ENCODE measurements around the gene FBXO42.
"Not testable (repeated sequence)": the region's sequence is repeated elsewhere in the genome, so short reads cannot be mapped to it uniquely, and the experiment has no call there.

The FBXO42 gene

DNA sequence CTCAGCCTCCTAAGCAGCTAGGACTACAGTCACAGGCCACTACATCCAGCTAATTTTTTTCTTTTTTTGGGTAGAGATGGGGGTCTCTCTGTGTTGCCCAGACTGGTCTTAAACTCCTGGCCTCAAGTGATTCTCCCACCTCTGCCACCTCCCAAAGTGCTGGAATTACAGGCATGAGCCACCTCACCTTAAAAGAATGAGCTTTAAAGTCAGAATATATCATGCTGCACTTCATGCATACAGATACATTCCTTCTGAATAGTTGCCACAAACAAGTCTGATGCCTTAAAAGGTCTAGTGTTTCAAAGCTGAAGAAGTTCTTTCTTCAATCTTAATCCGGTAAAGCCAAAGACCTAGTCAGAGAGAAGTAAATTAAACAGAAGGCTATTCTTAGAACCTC is 91.5 kb downstream of the FBXO42 start:
- DNase-seq (ENCODE audit: low spot score), result no peak

GRCh38 chr1:16258591-16259135 is 93.6 kb downstream of the FBXO42 start:
- DNase-seq (ENCODE audit: low spot score), result no peak

- DNase-seq (ENCODE audit: low spot score), result no peak
Observed at GRCh38 chr1:16257968-16258367, 94.3 kb downstream of the FBXO42 start.

GRCh38 chr1:16257556-16257955 is 94.7 kb downstream of the FBXO42 start:
- not testable (repeated sequence) for DNase-seq (ENCODE audit: low spot score)

GRCh38 chr1:16256478-16256877 is 95.8 kb downstream of the FBXO42 start:
- DNase-seq (ENCODE audit: low spot score), result no peak

DNA sequence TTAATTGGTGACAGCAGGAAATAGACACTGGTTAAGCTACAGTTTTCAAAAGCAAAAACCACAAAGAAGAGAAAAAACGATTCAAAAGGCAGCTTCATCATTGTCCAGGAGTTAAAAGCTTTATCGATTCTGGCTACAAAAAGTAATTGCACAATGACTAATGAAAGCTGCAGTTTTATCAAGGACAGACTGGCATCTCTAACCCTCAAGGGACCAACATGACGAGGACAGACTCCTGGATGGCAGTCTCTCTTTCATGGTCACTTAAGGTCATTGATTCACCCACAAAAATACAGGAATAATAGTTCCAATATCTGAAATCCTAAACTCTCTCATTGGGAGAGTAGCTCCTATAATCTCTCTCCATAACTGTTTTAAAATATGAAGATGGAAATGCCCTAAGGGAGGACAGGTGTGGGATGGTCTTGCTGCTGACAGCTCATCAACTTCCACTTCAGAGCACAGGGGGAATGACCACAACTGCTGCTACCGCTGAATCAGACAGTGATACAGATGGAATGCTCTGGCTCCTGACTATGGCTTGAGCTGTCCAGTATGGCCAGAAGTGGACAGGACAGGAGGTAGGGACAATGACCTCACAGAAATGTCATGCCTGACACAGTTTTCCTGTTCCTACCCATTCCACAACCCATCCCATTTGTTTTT is 97.9 kb downstream of the FBXO42 start:
- no peak for DNase-seq (ENCODE audit: low spot score)

GRCh38 chr1:16253332-16253922 is 98.9 kb downstream of the FBXO42 start:
- DNase-seq (ENCODE audit: low spot score), result no peak

- no peak for DNase-seq (ENCODE audit: low spot score)
Observed at GRCh38 chr1:16252912-16253311, 99.4 kb downstream of the FBXO42 start.

- DNase-seq (ENCODE audit: low spot score), result no peak
Observed at GRCh38 chr1:16251381-16251780, 100.9 kb downstream of the FBXO42 start.

- no peak for DNase-seq (ENCODE audit: low spot score)
Observed at GRCh38 chr1:16250524-16251251, 101.6 kb downstream of the FBXO42 start.

DNA sequence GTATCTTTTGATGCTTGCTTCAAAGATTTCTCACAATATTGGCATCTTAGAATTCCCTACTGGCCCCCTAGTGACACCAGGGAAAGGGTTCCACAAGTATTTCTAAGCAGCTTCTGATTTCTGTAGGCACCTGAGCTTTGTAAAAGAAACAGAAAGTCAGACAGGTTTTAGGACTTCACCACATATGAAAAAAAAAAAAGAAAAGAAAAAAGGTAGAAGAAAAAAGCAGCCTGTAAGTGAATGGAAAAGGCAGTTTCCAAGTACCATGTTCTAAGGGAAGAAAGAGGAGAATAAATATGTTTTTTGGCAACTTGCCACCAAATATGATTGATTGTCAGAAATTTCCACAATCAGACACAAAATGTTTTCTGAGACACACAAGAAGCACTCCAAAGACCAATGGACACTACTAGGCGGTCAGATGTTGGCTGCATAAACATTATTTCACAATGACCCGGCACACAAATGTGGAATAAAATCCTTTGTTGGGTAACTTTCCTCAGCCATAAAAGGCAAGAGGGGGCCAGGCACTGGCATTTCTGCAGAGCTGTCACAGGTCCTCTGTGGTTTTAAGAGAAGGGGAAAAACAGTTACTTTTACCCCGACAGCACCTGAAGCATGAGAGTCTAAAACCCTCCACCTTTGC is 102.6 kb downstream of the FBXO42 start:
- peak; percentile 57 for DNase-seq (ENCODE audit: low spot score)

DNA sequence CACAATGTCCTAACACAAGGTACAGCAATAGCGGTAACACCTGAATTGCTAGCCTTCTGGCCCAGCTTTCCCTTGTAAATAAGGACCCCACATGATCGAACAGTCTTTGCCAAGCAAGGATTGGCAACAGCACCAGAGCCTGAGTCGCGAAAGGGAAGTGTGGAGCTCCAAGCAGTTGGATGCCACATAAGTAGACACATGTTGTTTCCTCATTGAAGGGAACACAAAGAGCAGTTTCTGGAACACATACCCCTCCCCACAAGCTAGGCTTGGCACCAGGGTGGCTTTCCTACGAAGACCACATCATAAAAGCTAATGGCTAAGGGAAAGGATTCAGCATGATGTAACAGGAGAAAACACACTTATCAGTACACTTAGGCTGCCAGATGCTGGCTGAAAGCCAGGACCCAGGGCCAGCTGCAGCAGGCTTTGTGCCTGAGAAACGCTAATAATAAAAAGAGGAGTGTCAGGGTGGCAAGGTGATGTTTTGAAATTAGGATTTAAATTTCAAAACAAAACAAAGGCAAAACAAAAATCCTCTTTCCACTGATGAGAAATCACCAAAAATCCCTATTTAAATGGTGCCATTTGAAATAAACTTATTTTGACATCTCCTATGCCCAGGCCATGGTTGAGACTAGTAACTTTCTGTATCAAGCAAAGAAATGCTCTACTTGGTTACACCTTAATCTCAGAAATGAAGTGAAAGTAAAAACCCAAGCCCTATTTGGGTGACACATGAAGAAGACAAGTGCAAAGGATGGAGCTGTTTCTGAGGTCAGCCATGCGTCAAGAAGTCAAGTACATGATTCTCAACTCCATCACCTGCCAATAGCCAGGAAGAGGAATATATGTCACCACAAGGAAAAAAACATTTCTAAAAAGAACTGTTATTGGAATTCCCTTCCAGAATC is 103.4 kb downstream of the FBXO42 start:
- peak; percentile 96 for DNase-seq (ENCODE audit: low spot score)

DNA sequence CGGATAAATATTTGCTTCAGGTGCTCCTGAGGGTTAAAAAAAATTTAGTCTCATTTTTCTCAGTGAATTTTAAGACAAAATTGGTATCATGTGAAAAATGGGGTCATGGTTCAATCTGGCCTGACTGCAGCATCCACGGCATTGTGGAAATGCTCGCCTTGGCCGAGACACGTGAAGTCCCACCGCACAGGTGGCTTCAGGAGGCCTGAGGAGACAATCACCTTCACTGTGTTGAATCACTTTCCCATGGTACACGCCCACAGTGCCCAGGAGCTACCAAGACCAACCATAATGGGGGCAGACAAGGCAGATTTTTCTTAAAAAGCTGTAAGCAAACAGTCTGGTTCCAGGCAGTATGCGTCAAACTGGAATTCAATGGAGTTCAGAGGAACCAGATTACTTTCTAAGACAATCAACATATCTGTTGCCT is 104.3 kb downstream of the FBXO42 start:
- no peak for DNase-seq (ENCODE audit: low spot score)

- DNase-seq (ENCODE audit: low spot score), result no peak
Observed at GRCh38 chr1:16247441-16247840, 104.8 kb downstream of the FBXO42 start.

DNA sequence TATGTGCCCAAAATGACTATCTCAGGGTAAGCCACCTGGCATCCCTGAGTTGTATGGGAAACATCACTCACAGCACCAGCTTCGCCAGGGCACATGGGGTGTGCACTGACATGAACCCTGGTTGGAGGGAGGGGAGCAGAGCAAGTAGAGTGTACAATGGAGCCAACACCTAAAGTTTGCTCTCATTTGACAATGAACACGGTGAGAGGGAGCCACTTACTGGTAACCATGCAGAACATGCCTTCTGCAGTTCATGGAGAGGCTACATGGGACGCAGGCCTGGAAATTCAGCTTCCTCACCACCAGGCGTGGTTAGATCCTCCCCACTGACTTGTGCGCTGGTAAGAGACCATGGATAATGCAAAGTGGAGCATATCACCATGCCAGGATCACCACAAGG is 105.3 kb downstream of the FBXO42 start:
- DNase-seq (ENCODE audit: low spot score), result peak; percentile 25

DNA sequence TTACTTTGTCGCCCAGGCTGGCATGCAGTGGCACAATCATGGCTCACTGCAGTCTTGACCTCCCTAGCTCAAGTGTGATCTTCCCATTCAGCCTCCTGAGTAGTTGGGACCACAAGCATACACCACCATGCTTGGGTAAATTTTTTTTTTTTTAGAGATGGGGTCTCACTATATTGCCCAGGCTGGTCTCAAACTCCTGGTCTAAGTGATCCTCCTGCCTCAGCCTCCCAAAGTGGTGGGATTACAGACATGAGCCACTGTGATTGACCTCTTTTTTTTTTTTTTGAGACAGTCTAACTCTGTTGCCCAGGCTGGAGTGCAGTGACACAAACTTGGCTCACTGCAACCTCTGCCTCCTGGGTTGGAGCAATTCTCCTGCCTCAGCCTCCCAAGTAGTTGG is 106.0 kb downstream of the FBXO42 start:
- DNase-seq (ENCODE audit: low spot score), result not testable (repeated sequence)

DNA sequence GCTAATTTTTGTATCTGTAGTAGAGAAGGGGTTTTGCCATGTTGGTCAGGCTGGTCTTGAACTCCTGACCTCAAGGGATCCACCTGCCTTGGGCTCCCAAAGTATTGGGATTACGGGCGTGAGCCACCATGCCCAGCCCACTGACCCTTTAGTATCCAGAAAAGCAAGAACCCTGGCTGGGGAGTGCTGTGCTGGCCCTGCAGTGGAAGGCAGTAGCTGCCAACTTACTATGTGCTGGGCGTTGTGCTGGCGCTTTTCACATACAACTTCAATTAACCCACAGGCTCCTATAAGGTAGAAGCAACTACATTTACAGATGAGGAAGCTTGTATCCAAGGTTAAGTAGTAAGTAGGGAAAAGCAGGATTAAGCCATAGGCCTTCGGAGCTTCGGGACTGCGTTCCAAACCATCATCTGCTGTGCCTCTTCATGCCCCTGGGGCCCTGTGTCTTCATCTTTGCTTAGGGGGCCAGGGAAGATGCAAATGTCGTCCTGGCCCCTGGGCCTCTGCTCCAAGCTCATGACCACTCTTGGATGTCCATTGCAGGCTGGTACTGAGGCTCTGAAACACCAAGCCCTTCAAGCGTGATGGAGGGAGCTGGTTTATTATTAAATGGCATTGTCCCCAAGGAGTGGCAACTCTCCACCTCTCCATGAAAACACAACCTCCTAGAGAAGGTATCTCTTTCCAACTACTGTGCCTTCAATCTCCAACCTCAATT is 106.6 kb downstream of the FBXO42 start:
- no peak for DNase-seq (ENCODE audit: low spot score)

GRCh38 chr1:16244650-16245285 is 107.5 kb downstream of the FBXO42 start:
- DNase-seq (ENCODE audit: low spot score), result no peak

DNA sequence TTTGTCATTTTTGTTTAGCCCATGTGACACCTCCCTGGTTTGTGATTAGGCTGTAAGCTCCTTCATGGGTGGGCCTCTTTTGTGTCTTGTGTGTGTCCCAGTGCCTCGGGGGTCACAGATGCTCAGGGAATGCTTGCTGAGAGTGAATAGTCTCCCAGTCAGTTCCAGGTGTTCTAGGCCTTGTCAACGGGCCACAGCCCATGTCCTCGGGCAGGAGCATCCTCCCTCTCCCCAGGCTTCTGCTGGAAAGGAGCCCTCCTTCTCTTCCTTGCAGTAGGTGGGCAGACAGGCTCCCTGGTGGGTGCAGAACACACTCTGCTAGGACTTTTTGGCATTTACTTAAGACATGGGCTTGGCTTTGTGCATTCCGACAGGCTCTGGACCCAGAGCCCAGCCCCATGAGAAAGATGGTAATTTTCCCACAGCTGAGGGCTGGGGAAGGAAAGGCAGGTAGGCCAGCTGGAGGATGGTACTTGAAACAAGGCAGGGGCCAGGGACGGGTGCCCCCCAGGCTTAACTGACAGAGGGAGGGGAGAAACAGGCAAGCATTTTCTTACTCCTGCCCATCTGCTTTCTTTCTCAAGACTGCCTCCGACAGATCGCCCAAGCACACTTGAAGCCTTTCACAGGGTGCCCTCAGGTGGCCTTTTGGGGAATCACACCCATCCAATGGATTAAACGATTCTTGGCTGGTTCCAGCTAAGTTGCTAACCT is 108.2 kb downstream of the FBXO42 start:
- DNase-seq (ENCODE audit: low spot score), result peak; percentile 95

- peak; percentile 77 for DNase-seq (ENCODE audit: low spot score)
Observed at GRCh38 chr1:16243215-16243610, 109.1 kb downstream of the FBXO42 start.

Data from hematopoietic multipotent progenitor cell treated with erythropoietin and hydrocortisone succinate and interleukin-3 and kit ligand, for 15 days (in vitro differentiated cells).